ENCODE measurements around the gene DAG1. TPM values are rescaled to one million over a fixed set of nuclear protein-coding genes. Genes with fewer than 3 reads are reported as not detected.
"Not testable (repeated sequence)": the region's sequence is repeated elsewhere in the genome, so short reads cannot be mapped to it uniquely, and the experiment has no call there.

The DAG1 gene
- total RNA-seq, 1 donor from 2014 or later = 71.5 TPM

- Histone ChIP-seq H3K4me1 (peaks cover 20% of the 10 kb centered on the region), H3K27me3 (ENCODE audit: low read depth) (no peaks in the 10 kb centered on the region), H3K27ac (no peak overlapping the region), H3K4me3 (no peak overlapping the region), H3K36me3 (peaks cover 16% of the 10 kb centered on the region), H3K9me3 (no peaks in the 10 kb centered on the region)
- ATAC-seq (no peak), DNase-seq (no peak)
- intact Hi-C loops (cut with DNase I) = no loop called here
- TF ChIP-seq, protein P1, sequence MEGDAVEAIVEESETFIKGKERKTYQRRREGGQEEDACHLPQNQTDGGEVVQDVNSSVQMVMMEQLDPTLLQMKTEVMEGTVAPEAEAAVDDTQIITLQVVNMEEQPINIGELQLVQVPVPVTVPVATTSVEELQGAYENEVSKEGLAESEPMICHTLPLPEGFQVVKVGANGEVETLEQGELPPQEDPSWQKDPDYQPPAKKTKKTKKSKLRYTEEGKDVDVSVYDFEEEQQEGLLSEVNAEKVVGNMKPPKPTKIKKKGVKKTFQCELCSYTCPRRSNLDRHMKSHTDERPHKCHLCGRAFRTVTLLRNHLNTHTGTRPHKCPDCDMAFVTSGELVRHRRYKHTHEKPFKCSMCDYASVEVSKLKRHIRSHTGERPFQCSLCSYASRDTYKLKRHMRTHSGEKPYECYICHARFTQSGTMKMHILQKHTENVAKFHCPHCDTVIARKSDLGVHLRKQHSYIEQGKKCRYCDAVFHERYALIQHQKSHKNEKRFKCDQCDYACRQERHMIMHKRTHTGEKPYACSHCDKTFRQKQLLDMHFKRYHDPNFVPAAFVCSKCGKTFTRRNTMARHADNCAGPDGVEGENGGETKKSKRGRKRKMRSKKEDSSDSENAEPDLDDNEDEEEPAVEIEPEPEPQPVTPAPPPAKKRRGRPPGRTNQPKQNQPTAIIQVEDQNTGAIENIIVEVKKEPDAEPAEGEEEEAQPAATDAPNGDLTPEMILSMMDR (IDR thresholded peaks at IDR 0.05) = no peak
These were observed 22.9 kb downstream of the DAG1 start for GRCh38 chr3:49492969-49493368.

DNA sequence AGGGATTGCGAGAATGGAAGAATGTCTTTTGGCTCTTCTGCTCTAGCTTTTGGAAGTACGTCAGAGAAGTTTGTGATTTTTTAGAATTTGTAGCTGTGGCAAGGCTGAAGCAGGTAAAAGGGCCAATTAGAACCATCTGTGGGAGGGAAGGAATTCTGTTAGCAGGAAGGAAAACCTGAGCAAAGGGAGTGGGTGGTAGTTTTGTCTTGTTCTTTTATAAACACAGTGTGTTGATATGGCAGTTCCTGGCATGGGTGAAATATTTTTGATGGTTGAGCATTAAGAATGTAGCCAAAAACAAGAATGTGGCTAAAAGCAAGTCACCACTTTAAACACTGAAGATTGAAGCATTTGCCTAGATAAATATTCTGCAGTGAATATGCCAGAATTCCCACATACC is 23.8 kb downstream of the DAG1 start:
- DNase-seq (no peak), ATAC-seq (no peak)
- intact Hi-C loops (cut with DNase I) = no loop called here
- Histone ChIP-seq H3K4me3 (no peak overlapping the region), H3K4me1 (peaks cover 27% of the 10 kb centered on the region), H3K27me3 (ENCODE audit: low read depth) (no peaks in the 10 kb centered on the region), H3K9me3 (no peaks in the 10 kb centered on the region), H3K27ac (no peak overlapping the region), H3K36me3 (peaks cover 7% of the 10 kb centered on the region)
- TF ChIP-seq, protein P1 (IDR thresholded peaks at IDR 0.05) = no peak

- no peaks in the 10 kb centered on the region for H3K27me3 ChIP-seq (ENCODE audit: low read depth)
- no peak for DNase-seq
- no peaks in the 10 kb centered on the region for H3K36me3 ChIP-seq
- intact Hi-C loops (cut with DNase I) = no loop called here
- no peaks in the 10 kb centered on the region for H3K9me3 ChIP-seq
- H3K4me1 ChIP-seq = peaks cover 28% of the 10 kb centered on the region
- TF ChIP-seq, protein P1 (IDR thresholded peaks at IDR 0.05) = no peak
- H3K4me3 ChIP-seq = no peak overlapping the region
- peak; percentile 16 to 51 for ATAC-seq
- no peak overlapping the region for H3K27ac ChIP-seq
These were observed 25.0 kb downstream of the DAG1 start for GRCh38 chr3:49495023-49495422.

- DNase-seq; intact Hi-C loops (cut with DNase I); H3K27me3 ChIP-seq (ENCODE audit: low read depth); H3K4me3 ChIP-seq; H3K36me3 ChIP-seq; H3K27ac ChIP-seq; H3K9me3 ChIP-seq; ATAC-seq: not testable (repeated sequence)
- peaks cover 41% of the 10 kb centered on the region for H3K4me1 ChIP-seq
These were observed 26.8 kb downstream of the DAG1 start for GRCh38 chr3:49496845-49497244.

- Histone ChIP-seq H3K4me3 (no peak overlapping the region), H3K27ac (no peak overlapping the region), H3K36me3 (no peaks in the 10 kb centered on the region), H3K27me3 (ENCODE audit: low read depth) (no peaks in the 10 kb centered on the region), H3K9me3 (no peaks in the 10 kb centered on the region), H3K4me1 (peaks cover 41% of the 10 kb centered on the region)
- TF ChIP-seq, protein P1 (IDR thresholded peaks at IDR 0.05) = no peak
- ATAC-seq = no peak
- intact Hi-C loops (cut with DNase I) = no loop called here
- no peak for DNase-seq
These were observed 27.5 kb downstream of the DAG1 start for GRCh38 chr3:49497606-49498005.

- intact Hi-C loops (cut with DNase I) = no loop called here
- peaks cover 4% of the 10 kb centered on the region for H3K36me3 ChIP-seq
- peaks cover 41% of the 10 kb centered on the region for H3K4me1 ChIP-seq
- DNase-seq = no peak
- H3K27ac ChIP-seq = no peak overlapping the region
- H3K4me3 ChIP-seq = no peak overlapping the region
- ATAC-seq = no peak
- TF ChIP-seq, protein P1 (IDR thresholded peaks at IDR 0.05) = no peak
- no peaks in the 10 kb centered on the region for H3K27me3 ChIP-seq (ENCODE audit: low read depth)
- no peaks in the 10 kb centered on the region for H3K9me3 ChIP-seq
These were observed 28.2 kb downstream of the DAG1 start for GRCh38 chr3:49498239-49498638.

Measured in lower lobe of right lung (tissue), 2 donors.